Left ventricle myocardium inferior (tissue), 1 donor: ENCODE measurements around the gene MRPS5. TPM values are rescaled to one million over a fixed set of nuclear protein-coding genes. Genes with fewer than 3 reads are reported as not detected.
"Not testable (repeated sequence)": the region's sequence is repeated elsewhere in the genome, so short reads cannot be mapped to it uniquely, and the experiment has no call there.

Experiments
- DNase-seq: peaks from one replicate; pipeline ENCODE4 v3.0.0-alpha.2; 2020
- H3K27ac ChIP-seq: fragments of 200-600 bp; replicated peaks from 2 replicates; pipeline ENCODE4 v1.8.0; 2021
- H3K27me3 ChIP-seq: fragments of 200-600 bp; 2 replicates; pipeline ENCODE4 v1.8.0; 2021; ENCODE audit warnings: low read depth
- H3K36me3 ChIP-seq: fragments of 200-600 bp; 2 replicates; pipeline ENCODE4 v1.8.0; 2021
- H3K4me1 ChIP-seq: fragments of 200-600 bp; 2 replicates; pipeline ENCODE4 v1.8.0; 2021
- H3K4me3 ChIP-seq: fragments of 200-600 bp; 2 replicates; pipeline ENCODE4 v1.8.0; 2021; ENCODE audit warnings: mild to moderate bottlenecking, moderate library complexity
- H3K9me3 ChIP-seq: fragments of 200-600 bp; replicated peaks from 2 replicates; pipeline ENCODE4 v1.8.0; 2021
- intact Hi-C: fragments of 100-400 bp; cut with micrococcal nuclease; formaldehyde crosslinking; loops from one replicate; pipeline ENCODE4 v1.11.0; 2022
- total RNA-seq: library from RNA; stranded (reverse); fragmentation: NEBNext Ultra II Directional; extraction: Animal tissue kit (Norgen Biotek cat#: 25700); gene quantifications from one replicate; pipeline ENCODE4 v1.2.1, GENCODE V29; 2021
- TF ChIP-seq, protein P1 (sequence below): fragments of 200-600 bp; IDR thresholded peaks from 2 replicates; pipeline ENCODE4 v1.8.0; 2021; ENCODE audit warnings: antibody characterized with exemption, mild to moderate bottlenecking, borderline replicate concordance
- donor health status: DM: no; HTN: yes; CAD: no; lungs with severe emphysema.

The MRPS5 gene
- total RNA-seq, 1 donor from 2014 or later: 81.2 TPM

DNA sequence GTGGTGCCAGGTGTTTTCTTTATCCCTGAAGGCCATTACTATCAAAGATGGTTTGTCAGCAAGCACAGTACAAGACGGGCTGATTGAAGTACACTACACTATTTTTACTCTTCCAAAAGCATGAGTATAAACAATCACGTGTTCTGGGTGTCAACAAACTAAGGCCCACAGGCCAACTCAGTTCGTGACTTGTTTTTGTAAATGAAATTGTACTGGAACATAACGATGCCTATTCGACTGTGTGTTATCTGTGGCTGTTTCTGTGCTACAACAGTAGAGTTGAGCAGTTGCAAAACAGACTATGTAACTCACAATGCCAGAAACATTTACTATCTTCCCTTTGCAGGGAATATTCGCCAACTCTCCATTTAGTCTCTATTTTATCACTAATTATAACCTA, 12.3 kb downstream of the MRPS5 start:
- H3K4me1 ChIP-seq: peaks cover 15% of the 10 kb centered on the region
- intact Hi-C loops: no loop called here

DNA sequence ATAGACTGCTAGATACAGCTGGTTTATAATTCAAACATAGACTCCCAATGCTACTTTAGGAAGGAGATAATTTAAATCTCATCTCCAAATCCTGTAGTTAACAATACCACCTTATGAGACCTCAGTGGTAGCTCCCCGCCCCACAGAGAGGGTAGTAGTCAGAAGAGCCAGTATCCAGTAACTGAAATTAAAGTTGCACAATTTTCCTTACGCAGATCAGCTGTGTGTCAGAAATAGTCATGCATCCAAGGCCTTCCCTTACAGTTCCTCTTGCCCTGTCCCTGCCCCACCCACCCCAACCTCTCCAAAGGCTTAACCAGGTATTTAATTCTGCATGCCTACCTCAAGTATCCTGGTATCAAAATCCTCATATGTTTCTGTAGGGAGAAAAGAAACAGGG, 15.5 kb downstream of the MRPS5 start:
- Histone ChIP-seq H3K27me3 (no peaks in the 10 kb centered on the region), H3K4me3 (no peak overlapping the region), H3K36me3 (peaks cover 97% of the 10 kb centered on the region), H3K9me3 (no peaks in the 10 kb centered on the region), H3K27ac (no peak overlapping the region), H3K4me1 (peaks cover 15% of the 10 kb centered on the region)
- TF ChIP-seq, protein P1, sequence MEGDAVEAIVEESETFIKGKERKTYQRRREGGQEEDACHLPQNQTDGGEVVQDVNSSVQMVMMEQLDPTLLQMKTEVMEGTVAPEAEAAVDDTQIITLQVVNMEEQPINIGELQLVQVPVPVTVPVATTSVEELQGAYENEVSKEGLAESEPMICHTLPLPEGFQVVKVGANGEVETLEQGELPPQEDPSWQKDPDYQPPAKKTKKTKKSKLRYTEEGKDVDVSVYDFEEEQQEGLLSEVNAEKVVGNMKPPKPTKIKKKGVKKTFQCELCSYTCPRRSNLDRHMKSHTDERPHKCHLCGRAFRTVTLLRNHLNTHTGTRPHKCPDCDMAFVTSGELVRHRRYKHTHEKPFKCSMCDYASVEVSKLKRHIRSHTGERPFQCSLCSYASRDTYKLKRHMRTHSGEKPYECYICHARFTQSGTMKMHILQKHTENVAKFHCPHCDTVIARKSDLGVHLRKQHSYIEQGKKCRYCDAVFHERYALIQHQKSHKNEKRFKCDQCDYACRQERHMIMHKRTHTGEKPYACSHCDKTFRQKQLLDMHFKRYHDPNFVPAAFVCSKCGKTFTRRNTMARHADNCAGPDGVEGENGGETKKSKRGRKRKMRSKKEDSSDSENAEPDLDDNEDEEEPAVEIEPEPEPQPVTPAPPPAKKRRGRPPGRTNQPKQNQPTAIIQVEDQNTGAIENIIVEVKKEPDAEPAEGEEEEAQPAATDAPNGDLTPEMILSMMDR: no peak
- no peak for DNase-seq
- intact Hi-C loops: no loop called here

More for the DNA sequence above, 12.3 kb downstream of the MRPS5 start:
- peak overlapping the region; percentile 21 for H3K27ac ChIP-seq
- H3K9me3 ChIP-seq: no peaks in the 10 kb centered on the region
- DNase-seq: no peak
- H3K4me3 ChIP-seq: no peak overlapping the region
- H3K27me3 ChIP-seq: no peaks in the 10 kb centered on the region
- TF ChIP-seq, protein P1: no peak
- H3K36me3 ChIP-seq: peaks cover 94% of the 10 kb centered on the region

DNA sequence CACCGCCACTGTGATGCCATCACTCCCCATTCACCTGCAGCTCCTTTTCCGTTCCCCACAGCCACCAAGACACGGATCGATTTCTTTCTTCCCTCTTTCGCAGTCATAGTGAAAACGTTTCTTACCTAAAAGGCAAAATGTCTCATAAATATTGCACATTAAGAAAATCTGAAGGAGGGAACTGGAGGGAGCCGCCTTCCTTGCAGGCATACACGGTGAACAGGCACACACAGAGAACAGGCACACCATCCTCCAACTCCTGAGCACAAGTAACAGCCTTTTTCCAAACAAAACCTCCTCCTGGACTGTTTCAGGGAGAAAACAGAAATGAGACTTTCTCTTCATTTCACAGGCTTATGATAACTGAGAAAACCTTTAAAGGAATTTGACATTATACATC, 17.0 kb downstream of the MRPS5 start:
- Histone ChIP-seq H3K36me3 (peaks cover 100% of the 10 kb centered on the region), H3K4me3 (no peak overlapping the region), H3K4me1 (peaks cover 9% of the 10 kb centered on the region), H3K27me3 (no peaks in the 10 kb centered on the region), H3K27ac (no peak overlapping the region), H3K9me3 (no peaks in the 10 kb centered on the region)
- no peak for DNase-seq
- TF ChIP-seq, protein P1: no peak
- intact Hi-C loops: no loop called here

DNA sequence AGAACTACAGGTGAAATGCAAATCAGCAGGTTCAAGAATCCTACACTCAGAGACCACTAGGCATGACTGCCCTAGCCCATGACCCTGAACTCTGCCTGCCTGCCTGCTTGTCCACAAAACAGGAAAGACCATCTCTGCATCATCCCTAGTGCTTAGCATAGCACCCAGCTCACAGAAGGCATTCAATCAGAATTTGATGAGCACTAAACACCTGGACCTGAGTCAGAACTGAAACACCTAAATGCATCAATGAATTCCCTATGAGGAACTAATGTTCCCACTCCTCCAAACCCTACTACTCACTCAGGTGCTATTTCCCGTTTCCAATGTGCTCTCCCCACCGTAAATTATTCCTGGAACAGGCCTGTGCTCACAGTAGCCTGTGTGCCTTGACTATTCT, 21.7 kb downstream of the MRPS5 start:
- DNase-seq: no peak
- intact Hi-C loops: no loop called here
- H3K27me3 ChIP-seq: no peaks in the 10 kb centered on the region
- H3K36me3 ChIP-seq: peaks cover 77% of the 10 kb centered on the region
- no peaks in the 10 kb centered on the region for H3K4me1 ChIP-seq
- H3K9me3 ChIP-seq: peaks cover 13% of the 10 kb centered on the region
- no peak overlapping the region for H3K27ac ChIP-seq
- no peak overlapping the region for H3K4me3 ChIP-seq
- TF ChIP-seq, protein P1: no peak

DNA sequence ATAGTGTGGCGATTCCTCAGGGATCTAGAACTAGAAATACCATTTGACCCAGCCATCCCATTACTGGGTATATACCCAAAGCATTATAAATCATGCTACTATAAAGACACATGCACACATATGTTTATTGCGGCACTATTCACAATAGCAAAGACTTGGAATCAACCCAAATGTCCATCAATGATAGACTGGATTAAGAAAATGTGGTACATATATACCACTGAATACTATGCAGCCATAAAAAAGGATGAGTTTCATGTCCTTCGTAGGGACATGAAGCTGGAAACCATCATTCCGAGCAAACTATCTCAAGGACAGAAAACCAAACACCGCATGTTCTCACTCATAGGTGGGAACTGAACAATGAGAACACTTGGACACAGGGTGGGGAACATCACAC, 23.3 kb downstream of the MRPS5 start:
- DNase-seq, H3K27me3 ChIP-seq, H3K27ac ChIP-seq, intact Hi-C loops, H3K4me1 ChIP-seq, H3K4me3 ChIP-seq: not testable (repeated sequence)
- H3K9me3 ChIP-seq: peaks cover 13% of the 10 kb centered on the region
- peaks cover 77% of the 10 kb centered on the region for H3K36me3 ChIP-seq

DNA sequence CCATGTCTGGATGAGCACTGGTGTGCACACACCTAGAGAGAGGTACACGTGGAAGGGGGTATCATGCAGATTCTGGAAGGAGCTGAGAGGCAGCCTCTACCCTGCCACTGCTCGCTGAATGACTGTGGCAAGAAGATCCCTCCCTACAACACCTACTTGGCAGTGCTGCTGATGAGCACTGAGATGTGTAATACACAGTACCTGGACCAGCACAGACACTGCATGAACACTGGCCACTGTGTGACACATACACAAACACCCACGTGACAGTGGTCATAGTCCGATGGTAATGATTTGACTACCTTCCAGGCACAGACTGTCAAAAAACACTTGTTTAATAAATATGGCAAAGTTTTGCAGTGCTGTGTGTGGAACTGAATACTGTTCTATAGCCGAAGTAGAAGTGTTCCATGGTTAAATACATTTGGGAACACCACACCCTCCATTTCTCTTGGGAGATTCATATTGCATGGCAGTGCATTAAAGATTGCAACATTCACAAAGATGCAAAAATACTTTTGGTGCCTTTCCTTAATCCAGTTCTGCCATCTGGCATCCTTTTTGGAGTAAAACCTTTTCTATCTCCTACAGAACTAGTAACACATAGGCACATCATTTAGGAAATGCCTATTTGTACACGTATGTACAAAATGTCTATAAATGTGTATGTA, 29.6 kb downstream of the MRPS5 start:
- no peak overlapping the region for H3K4me3 ChIP-seq
- no peaks in the 10 kb centered on the region for H3K4me1 ChIP-seq
- no peak for DNase-seq
- H3K9me3 ChIP-seq: no peaks in the 10 kb centered on the region
- no peaks in the 10 kb centered on the region for H3K27me3 ChIP-seq
- H3K27ac ChIP-seq: no peak overlapping the region
- H3K36me3 ChIP-seq: peaks cover 79% of the 10 kb centered on the region
- TF ChIP-seq, protein P1: no peak
- intact Hi-C loops: no loop called here
